SK-N-MC (cell line): ENCODE data around the gene CYTH3.

Experiments used
- EZH2 ChIP-seq: fragments of 200-600 bp; sonication (generic); IDR thresholded peaks from one replicate; pipeline ENCODE4 v1.6.1; 2017; ENCODE audit warnings: antibody characterized with exemption
- POLR2AphosphoS5 ChIP-seq: IDR thresholded peaks from 2 replicates; pipeline ENCODE4 v1.6.1; 2012; ENCODE audit warnings: mild to moderate bottlenecking, low read depth, low read length, borderline replicate concordance

DNA sequence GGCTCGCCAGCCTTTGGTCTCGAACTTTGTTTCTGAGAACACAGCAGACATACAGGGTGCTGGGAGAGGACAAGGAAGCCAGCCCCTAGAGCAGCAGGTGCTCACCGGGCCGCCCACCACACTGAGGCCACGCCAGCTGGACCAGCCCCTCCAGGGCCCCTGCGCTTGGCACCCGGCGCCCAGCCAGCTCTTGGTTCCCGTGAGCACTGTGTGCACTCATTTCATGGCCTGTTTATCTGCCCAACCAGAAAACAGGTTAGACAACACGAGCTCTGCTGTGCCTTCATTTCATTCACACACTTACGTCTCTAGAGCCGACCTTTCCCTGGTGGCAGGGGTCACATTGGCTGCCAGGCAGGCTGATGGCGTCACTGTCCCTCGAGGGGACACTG lies 104.0 kb downstream of the CYTH3 start:
- TF ChIP-seq POLR2AphosphoS5: no peak
- TF ChIP-seq EZH2: no peak
